GM12878 (cell line): ENCODE data around the gene ZNF25.

Experiments used
- CEBPB ChIP-seq, 2 experiments: fragments of 150-350 bp in 1 of 2; IDR thresholded peaks; 2 replicates each; pipeline ENCODE4 v1.6.1; 2012 to 2014; ENCODE audit warnings: low read depth in 2 of 2, low read length in 2 of 2, borderline replicate concordance in 1 of 2, inconsistent platforms in 1 of 2
- CREB1 ChIP-seq: IDR thresholded peaks from 2 replicates; pipeline ENCODE4 v1.6.1; 2012; ENCODE audit warnings: low read depth, mild to moderate bottlenecking, inconsistent platforms
- EP300 ChIP-seq, 2 experiments: fragments of 150-350 bp in 1 of 2; IDR thresholded peaks; 2 replicates each; pipeline ENCODE4 v1.6.1; 2011 to 2012; ENCODE audit warnings: low read depth in 2 of 2, low read length in 2 of 2, borderline replicate concordance in 1 of 2, improper control_type of control experiment in 1 of 2, inconsistent platforms in 1 of 2; ENCODE audit not compliant: control insufficient read depth in 1 of 2
- GABPA ChIP-seq: IDR thresholded peaks from 2 replicates; pipeline ENCODE4 v1.6.1; 2014; ENCODE audit warnings: antibody characterized with exemption, low read depth, mild to moderate bottlenecking, inconsistent platforms
- MTA2 ChIP-seq: fragments of 450-650 bp; IDR thresholded peaks from 2 replicates; pipeline ENCODE4 v1.6.1; 2016; ENCODE audit warnings: low read depth, mild to moderate bottlenecking, moderate library complexity
- POLR2A ChIP-seq: IDR thresholded peaks from 2 replicates; pipeline ENCODE4 v1.6.1; 2011; ENCODE audit warnings: low read depth, mild to moderate bottlenecking, low read length
- TARDBP ChIP-seq: IDR thresholded peaks from 2 replicates; pipeline ENCODE4 v1.6.1; 2016; ENCODE audit warnings: borderline replicate concordance
- TF ChIP-seq, protein P1 (sequence below): IDR thresholded peaks from 2 replicates; pipeline ENCODE4 v1.6.1; 2012; ENCODE audit warnings: improper control_type of control experiment, low read depth, low read length; ENCODE audit not compliant: insufficient replicate concordance
- TF ChIP-seq, protein P2 (sequence below): fragments of 450-650 bp; IDR thresholded peaks from 2 replicates; pipeline ENCODE4 v1.6.1; 2018; ENCODE audit warnings: mild to moderate bottlenecking, low read depth, moderate library complexity; ENCODE audit not compliant: partially characterized antibody
- TF ChIP-seq, protein P3 (sequence below): fragments of 450-650 bp; formaldehyde crosslinking; IDR thresholded peaks from 2 replicates; pipeline ENCODE4 v1.5.0; 2022; ENCODE audit warnings: mild to moderate bottlenecking, missing genetic modification characterization
- TF ChIP-seq, protein P4 (sequence below): IDR thresholded peaks from 2 replicates; pipeline ENCODE4 v1.6.1; 2011; ENCODE audit warnings: borderline replicate concordance, low read depth, mild to moderate bottlenecking, moderate library complexity, mixed read lengths, low read length; ENCODE audit not compliant: insufficient read depth; ENCODE audit errors: extremely low read length

DNA sequence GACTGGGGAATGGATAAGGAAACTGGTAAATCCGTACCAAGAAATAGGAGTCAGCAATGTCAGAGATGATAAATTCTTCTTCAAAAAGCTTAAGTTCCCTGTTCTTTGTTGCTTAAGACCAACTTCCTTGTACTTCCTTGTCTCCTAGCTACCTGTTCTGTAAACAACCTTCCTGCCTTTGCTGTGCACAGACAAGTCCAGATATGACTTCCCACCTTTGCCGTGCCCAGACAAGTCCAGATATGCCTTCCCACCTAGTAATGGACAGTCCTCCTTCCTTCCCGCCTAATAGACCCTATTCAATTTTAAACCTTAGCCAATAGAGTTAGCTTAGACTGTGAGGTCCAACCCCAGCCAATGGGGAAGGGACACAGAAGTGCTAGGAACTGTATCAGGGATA, 31.5 kb upstream of the ZNF25 start:
- TF ChIP-seq, protein P1, sequence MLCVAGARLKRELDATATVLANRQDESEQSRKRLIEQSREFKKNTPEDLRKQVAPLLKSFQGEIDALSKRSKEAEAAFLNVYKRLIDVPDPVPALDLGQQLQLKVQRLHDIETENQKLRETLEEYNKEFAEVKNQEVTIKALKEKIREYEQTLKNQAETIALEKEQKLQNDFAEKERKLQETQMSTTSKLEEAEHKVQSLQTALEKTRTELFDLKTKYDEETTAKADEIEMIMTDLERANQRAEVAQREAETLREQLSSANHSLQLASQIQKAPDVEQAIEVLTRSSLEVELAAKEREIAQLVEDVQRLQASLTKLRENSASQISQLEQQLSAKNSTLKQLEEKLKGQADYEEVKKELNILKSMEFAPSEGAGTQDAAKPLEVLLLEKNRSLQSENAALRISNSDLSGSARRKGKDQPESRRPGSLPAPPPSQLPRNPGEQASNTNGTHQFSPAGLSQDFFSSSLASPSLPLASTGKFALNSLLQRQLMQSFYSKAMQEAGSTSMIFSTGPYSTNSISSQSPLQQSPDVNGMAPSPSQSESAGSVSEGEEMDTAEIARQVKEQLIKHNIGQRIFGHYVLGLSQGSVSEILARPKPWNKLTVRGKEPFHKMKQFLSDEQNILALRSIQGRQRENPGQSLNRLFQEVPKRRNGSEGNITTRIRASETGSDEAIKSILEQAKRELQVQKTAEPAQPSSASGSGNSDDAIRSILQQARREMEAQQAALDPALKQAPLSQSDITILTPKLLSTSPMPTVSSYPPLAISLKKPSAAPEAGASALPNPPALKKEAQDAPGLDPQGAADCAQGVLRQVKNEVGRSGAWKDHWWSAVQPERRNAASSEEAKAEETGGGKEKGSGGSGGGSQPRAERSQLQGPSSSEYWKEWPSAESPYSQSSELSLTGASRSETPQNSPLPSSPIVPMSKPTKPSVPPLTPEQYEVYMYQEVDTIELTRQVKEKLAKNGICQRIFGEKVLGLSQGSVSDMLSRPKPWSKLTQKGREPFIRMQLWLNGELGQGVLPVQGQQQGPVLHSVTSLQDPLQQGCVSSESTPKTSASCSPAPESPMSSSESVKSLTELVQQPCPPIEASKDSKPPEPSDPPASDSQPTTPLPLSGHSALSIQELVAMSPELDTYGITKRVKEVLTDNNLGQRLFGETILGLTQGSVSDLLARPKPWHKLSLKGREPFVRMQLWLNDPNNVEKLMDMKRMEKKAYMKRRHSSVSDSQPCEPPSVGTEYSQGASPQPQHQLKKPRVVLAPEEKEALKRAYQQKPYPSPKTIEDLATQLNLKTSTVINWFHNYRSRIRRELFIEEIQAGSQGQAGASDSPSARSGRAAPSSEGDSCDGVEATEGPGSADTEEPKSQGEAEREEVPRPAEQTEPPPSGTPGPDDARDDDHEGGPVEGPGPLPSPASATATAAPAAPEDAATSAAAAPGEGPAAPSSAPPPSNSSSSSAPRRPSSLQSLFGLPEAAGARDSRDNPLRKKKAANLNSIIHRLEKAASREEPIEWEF = no peak
- TF ChIP-seq CEBPB (IDR thresholded peaks at IDR 0.05; ENCODE audit: borderline replicate concordance in 1 of 2, low read depth in 2 of 2, low read length in 2 of 2) (no peak), POLR2A (no peak), MTA2 (no peak), GABPA (no peak), TARDBP (no peak), EP300 (IDR thresholded peaks at IDR 0.05; ENCODE audit: borderline replicate concordance in 1 of 2, control insufficient read depth in 1 of 2, low read depth in 2 of 2, low read length in 2 of 2) (no peak), CREB1 (no peak)
- TF ChIP-seq, protein P2, sequence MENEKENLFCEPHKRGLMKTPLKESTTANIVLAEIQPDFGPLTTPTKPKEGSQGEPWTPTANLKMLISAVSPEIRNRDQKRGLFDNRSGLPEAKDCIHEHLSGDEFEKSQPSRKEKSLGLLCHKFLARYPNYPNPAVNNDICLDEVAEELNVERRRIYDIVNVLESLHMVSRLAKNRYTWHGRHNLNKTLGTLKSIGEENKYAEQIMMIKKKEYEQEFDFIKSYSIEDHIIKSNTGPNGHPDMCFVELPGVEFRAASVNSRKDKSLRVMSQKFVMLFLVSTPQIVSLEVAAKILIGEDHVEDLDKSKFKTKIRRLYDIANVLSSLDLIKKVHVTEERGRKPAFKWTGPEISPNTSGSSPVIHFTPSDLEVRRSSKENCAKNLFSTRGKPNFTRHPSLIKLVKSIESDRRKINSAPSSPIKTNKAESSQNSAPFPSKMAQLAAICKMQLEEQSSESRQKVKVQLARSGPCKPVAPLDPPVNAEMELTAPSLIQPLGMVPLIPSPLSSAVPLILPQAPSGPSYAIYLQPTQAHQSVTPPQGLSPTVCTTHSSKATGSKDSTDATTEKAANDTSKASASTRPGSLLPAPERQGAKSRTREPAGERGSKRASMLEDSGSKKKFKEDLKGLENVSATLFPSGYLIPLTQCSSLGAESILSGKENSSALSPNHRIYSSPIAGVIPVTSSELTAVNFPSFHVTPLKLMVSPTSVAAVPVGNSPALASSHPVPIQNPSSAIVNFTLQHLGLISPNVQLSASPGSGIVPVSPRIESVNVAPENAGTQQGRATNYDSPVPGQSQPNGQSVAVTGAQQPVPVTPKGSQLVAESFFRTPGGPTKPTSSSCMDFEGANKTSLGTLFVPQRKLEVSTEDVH = no peak
- TF ChIP-seq, protein P3, sequence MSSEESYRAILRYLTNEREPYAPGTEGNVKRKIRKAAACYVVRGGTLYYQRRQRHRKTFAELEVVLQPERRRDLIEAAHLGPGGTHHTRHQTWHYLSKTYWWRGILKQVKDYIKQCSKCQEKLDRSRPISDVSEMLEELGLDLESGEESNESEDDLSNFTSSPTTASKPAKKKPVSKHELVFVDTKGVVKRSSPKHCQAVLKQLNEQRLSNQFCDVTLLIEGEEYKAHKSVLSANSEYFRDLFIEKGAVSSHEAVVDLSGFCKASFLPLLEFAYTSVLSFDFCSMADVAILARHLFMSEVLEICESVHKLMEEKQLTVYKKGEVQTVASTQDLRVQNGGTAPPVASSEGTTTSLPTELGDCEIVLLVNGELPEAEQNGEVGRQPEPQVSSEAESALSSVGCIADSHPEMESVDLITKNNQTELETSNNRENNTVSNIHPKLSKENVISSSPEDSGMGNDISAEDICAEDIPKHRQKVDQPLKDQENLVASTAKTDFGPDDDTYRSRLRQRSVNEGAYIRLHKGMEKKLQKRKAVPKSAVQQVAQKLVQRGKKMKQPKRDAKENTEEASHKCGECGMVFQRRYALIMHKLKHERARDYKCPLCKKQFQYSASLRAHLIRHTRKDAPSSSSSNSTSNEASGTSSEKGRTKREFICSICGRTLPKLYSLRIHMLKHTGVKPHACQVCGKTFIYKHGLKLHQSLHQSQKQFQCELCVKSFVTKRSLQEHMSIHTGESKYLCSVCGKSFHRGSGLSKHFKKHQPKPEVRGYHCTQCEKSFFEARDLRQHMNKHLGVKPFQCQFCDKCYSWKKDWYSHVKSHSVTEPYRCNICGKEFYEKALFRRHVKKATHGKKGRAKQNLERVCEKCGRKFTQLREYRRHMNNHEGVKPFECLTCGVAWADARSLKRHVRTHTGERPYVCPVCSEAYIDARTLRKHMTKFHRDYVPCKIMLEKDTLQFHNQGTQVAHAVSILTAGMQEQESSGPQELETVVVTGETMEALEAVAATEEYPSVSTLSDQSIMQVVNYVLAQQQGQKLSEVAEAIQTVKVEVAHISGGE (CRISPR knock-in tag) = no peak
- TF ChIP-seq, protein P4, sequence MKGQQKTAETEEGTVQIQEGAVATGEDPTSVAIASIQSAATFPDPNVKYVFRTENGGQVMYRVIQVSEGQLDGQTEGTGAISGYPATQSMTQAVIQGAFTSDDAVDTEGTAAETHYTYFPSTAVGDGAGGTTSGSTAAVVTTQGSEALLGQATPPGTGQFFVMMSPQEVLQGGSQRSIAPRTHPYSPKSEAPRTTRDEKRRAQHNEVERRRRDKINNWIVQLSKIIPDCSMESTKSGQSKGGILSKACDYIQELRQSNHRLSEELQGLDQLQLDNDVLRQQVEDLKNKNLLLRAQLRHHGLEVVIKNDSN = no peak
